CD4-positive, CD25-positive, alpha-beta regulatory T cell (primary cell): ENCODE measurements around the gene CEACAM8. TPM values are rescaled to one million over a fixed set of nuclear protein-coding genes. Genes with fewer than 3 reads are reported as not detected.
"Not testable (repeated sequence)": the region's sequence is repeated elsewhere in the genome, so short reads cannot be mapped to it uniquely, and the experiment has no call there.

ENCODE experiments used
- ATAC-seq, 2 donors: fragments of 150-1000 bp; cut with Tn5 transposase; one replicate each; pipeline ENCODE4 v1.10.0; 2021; ENCODE audit warnings: low read depth in 2 of 2, moderate number of reproducible peaks in 2 of 2, moderate library complexity in 1 of 2
- DNase-seq, 3 donors: peaks; one replicate each; pipeline versions ENCODE4 v3.0.0 to v3.0.0-alpha.2; 2012 to 2022; ENCODE audit warnings: mixed read lengths in 1 of 3
- H3K27ac ChIP-seq: one replicate; pipeline ENCODE4 v1.7.0; 2013; ENCODE audit warnings: mild to moderate bottlenecking, low read length; ENCODE audit not compliant: insufficient read depth, poor library complexity, severe bottlenecking
- H3K27me3 ChIP-seq: one replicate; pipeline ENCODE4 v1.7.0; 2013; ENCODE audit warnings: low read length; ENCODE audit not compliant: control insufficient read depth, insufficient read depth
- H3K36me3 ChIP-seq: one replicate; pipeline ENCODE4 v1.7.0; 2013; ENCODE audit warnings: mild to moderate bottlenecking, low read length, moderate library complexity; ENCODE audit not compliant: control insufficient read depth, insufficient read depth
- H3K4me1 ChIP-seq: 2 replicates; pipeline ENCODE4 v1.7.0; 2013; ENCODE audit warnings: mild to moderate bottlenecking, low read length; ENCODE audit not compliant: insufficient read depth, control insufficient read depth, poor library complexity, severe bottlenecking
- H3K4me3 ChIP-seq: one replicate; pipeline ENCODE4 v1.7.0; 2013; ENCODE audit warnings: low read depth, mild to moderate bottlenecking, low read length, moderate library complexity
- H3K9me3 ChIP-seq, 2 experiments: 1 replicate in 1 of 2; 2 replicates in 1 of 2; pipeline ENCODE4 v1.7.0; 2013; ENCODE audit warnings: low read length in 2 of 2, mild to moderate bottlenecking in 1 of 2, moderate library complexity in 1 of 2; ENCODE audit not compliant: control insufficient read depth in 2 of 2
- H3K27ac Mint-ChIP-seq, 3 donors: one replicate each; pipeline ENCODE4 v1.8.0; 2020 to 2022; ENCODE audit warnings: mild to moderate bottlenecking in 3 of 3, mixed read lengths in 3 of 3, moderate library complexity in 2 of 3
- H3K27me3 Mint-ChIP-seq: one replicate; pipeline ENCODE4 v1.8.0; 2022; ENCODE audit warnings: mild to moderate bottlenecking, mixed read lengths
- H3K36me3 Mint-ChIP-seq: one replicate; pipeline ENCODE4 v1.8.0; 2020; ENCODE audit warnings: mixed read lengths
- H3K4me1 Mint-ChIP-seq, 4 donors: one replicate each; pipeline ENCODE4 v1.8.0; 2020 to 2022; ENCODE audit warnings: mixed read lengths in 4 of 4, mild to moderate bottlenecking in 1 of 4
- H3K4me3 Mint-ChIP-seq, 4 donors: one replicate each; pipeline ENCODE4 v1.8.0; 2020 to 2022; ENCODE audit warnings: mild to moderate bottlenecking in 4 of 4, mixed read lengths in 4 of 4, moderate library complexity in 3 of 4
- H3K9me3 Mint-ChIP-seq, 7 donors: one replicate each; pipeline ENCODE4 v1.8.0; 2020 to 2022; ENCODE audit warnings: mixed read lengths in 7 of 7, mild to moderate bottlenecking in 3 of 7, moderate library complexity in 2 of 7
- polyA plus RNA-seq, 4 donors: library from polyadenylated mRNA; unstranded; fragments of 300-500 nt; fragmentation: Illumina TruSeq; gene quantifications; one replicate each; pipeline ENCODE4 v1.2.3, GENCODE V29; 2021
- total RNA-seq: library from RNA; stranded (reverse); gene quantifications from one replicate; pipeline ENCODE4 v1.2.3, GENCODE V29; 2022

CEACAM8 gene
- total and polyA plus RNA-seq, 5 donors from 2014 or later = not detected

- Histone ChIP-seq H3K27ac (no peak overlapping the region), H3K4me3 (no peak overlapping the region), H3K27me3 (peaks cover 12% of the 10 kb centered on the region), H3K9me3 (no peaks in the 10 kb centered on the region), H3K36me3 (no peaks in the 10 kb centered on the region), H3K4me1 (no peaks in the 10 kb centered on the region)
- Mint-ChIP-seq H3K9me3 (peaks cover 0 to 4% (median 1%) of the 10 kb centered on the region in 7 donors), H3K4me1 (peaks cover 5 to 12% (median 10%) of the 10 kb centered on the region in 4 donors), H3K27ac (no peak overlapping the region), H3K27me3 (peaks cover 4% of the 10 kb centered on the region), H3K4me3 (no peak overlapping the region), H3K36me3 (peaks cover 3% of the 10 kb centered on the region)
- DNase-seq = no peak
- ATAC-seq = no peak
Observed at GRCh38 chr19:42626181-42626580, 31.5 kb upstream of the CEACAM8 start.

- ATAC-seq (no peak), DNase-seq (no peak)
- H3K4me3 Mint-ChIP-seq = no peak overlapping the region
- H3K36me3 Mint-ChIP-seq = no peaks in the 10 kb centered on the region
- no peaks in the 10 kb centered on the region for H3K4me1 ChIP-seq
- no peaks in the 10 kb centered on the region for H3K9me3 ChIP-seq
- H3K4me3 ChIP-seq = no peak overlapping the region
- H3K36me3 ChIP-seq = no peaks in the 10 kb centered on the region
- H3K9me3 Mint-ChIP-seq = no peaks in the 10 kb centered on the region
- H3K27ac Mint-ChIP-seq = no peak overlapping the region
- H3K27me3 Mint-ChIP-seq = peaks cover 28% of the 10 kb centered on the region
- H3K27me3 ChIP-seq = peaks cover 16% of the 10 kb centered on the region
- H3K4me1 Mint-ChIP-seq = no peaks in the 10 kb centered on the region
- H3K27ac ChIP-seq = no peak overlapping the region
Observed at GRCh38 chr19:42619271-42619670, 24.5 kb upstream of the CEACAM8 start.

DNA sequence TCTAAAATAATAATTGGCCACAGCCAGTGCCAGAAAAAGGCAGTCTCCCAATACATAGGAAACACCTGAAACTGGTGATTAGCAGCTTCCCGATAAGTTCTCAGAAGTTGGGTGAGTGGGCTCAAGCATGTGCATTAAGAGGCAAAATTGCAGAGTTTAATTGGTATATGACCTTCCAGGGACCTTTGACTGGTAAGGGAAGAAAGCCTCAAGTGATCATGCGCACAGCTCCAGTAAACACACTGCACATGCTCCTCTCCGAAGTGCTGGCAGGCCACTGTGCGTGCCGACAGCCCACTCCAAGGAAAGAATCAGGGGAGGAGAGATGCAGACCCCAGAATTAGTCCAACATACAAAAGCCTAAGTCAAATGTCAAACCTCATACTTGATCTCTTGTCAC is 18.9 kb upstream of the CEACAM8 start:
- Histone ChIP-seq H3K9me3 (no peaks in the 10 kb centered on the region), H3K27me3 (peaks cover under 1% of the 10 kb centered on the region), H3K4me1 (no peaks in the 10 kb centered on the region), H3K36me3 (no peaks in the 10 kb centered on the region), H3K4me3 (no peak overlapping the region), H3K27ac (no peak overlapping the region)
- Mint-ChIP-seq H3K4me3 (no peak overlapping the region), H3K4me1 (no peaks in the 10 kb centered on the region), H3K9me3 (peaks cover 0 to 3% (median 0%) of the 10 kb centered on the region in 7 donors), H3K27ac (no peak overlapping the region), H3K36me3 (no peaks in the 10 kb centered on the region), H3K27me3 (peaks cover 27% of the 10 kb centered on the region)
- ATAC-seq = no peak
- DNase-seq = no peak

DNA sequence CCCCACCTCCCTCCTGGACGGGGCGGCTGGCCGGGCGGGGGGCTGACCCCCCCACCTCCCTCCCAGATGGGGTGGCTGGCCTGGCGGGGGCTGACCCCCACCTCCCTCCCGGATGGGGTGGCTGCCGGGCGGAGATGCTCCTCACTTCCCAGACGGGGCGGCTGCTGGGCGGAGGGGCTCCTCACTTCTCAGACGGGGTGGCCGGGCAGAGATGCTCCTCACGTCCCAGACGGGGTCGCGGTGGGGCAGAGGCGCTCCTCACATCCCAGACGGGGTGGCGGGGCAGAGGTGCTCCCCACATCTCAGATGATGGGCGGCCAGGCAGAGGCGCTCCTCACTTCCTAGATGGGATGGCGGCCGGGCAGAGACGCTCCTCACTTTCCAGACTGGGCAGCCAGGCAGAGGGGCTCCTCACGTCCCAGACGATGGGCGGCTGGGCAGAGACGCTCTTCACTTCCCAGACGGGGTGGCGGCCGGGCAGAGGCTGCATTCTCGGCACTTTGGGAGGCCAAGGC is 15.7 kb upstream of the CEACAM8 start:
- not testable (repeated sequence) for H3K4me3 Mint-ChIP-seq

DNA sequence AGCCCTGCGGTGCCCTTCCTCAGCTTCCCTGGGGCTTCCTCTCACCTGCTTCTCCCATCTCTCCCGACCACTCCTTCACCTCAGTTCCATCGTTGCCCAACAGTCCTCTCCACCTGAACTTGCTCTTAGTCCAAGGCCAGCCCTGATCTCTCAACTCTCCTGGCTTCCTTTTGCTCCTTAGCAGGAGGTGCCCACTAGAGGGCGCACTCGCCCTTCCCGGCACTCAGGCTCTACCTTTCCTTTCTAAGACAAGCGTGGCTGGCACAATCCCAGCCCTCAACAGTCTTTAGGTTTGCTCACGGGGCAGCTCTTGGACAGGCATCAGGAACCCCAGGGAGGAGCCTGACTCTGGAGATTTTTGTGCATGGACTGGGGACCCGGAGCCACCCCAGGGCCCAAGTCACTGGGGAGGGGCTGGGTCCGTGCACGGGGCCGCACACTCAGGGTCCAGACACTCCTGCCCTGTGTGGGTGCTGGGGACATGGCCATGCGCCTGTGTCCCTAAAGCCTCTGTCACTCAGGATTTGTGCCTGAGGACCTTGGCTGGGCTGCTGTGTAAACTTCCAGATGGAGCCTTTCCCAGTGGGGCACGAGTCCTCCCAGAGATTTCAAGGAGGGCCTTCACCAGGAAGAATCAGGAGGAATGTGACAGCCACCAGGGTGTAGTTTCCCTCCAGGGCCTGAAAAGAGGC is 12.1 kb upstream of the CEACAM8 start:
- Mint-ChIP-seq H3K4me1 (peaks cover 0 to 3% (median 0%) of the 10 kb centered on the region in 4 donors), H3K36me3 (no peaks in the 10 kb centered on the region), H3K27me3 (peaks cover 27% of the 10 kb centered on the region), H3K4me3 (no peak overlapping the region), H3K9me3 (peaks cover 0 to 2% (median 0%) of the 10 kb centered on the region in 7 donors), H3K27ac (no peak overlapping the region)
- Histone ChIP-seq H3K36me3 (no peaks in the 10 kb centered on the region), H3K27ac (no peak overlapping the region), H3K4me1 (no peaks in the 10 kb centered on the region), H3K27me3 (peaks cover 18% of the 10 kb centered on the region), H3K9me3 (no peaks in the 10 kb centered on the region), H3K4me3 (no peak overlapping the region)
- ATAC-seq (no peak), DNase-seq (peak in 2 of 3 donors; percentile 22 to 53)

More for the DNA sequence above, 15.7 kb upstream of the CEACAM8 start:
- H3K36me3 ChIP-seq, H3K9me3 Mint-ChIP-seq, H3K27ac ChIP-seq, DNase-seq, ATAC-seq, H3K27me3 ChIP-seq, H3K4me1 ChIP-seq, H3K9me3 ChIP-seq, H3K27ac Mint-ChIP-seq, H3K4me3 ChIP-seq, H3K4me1 Mint-ChIP-seq, H3K36me3 Mint-ChIP-seq: not testable (repeated sequence)
- H3K27me3 Mint-ChIP-seq = peaks cover 26% of the 10 kb centered on the region

DNA sequence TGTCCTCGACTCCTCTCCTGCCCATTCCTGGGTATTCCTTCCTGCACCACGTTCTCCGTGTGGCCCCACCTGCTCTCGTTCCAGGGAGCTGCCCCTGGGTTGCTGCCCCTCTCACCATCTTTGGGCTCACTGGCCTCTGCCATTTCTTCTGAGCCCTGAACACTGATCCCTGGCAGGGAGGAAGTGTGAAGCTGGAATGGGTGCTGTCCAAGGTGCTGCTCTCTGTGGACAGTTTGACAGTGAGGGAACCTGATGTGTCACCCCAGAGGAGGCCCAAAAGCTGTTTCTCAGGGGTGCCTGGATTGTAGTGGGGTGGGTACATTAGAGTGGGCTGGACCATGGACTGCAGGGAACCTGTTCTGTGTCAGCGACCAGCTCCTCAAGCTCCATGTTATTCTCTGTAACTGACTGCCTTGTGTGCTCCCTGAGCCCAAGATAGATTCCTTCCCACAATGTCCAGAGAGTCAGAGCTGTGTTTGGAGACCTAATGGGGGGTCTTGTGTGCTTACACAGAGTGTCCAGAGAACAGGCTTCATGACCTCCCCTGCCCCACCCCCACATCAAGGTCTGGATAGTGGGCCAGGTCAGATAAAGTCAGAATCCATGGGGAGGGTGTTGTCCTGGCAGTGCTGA is 7.2 kb upstream of the CEACAM8 start:
- H3K4me3 Mint-ChIP-seq = no peak overlapping the region
- peaks cover 36% of the 10 kb centered on the region for H3K27me3 Mint-ChIP-seq
- ATAC-seq (peak in 1 of 2 donors; percentile 14), DNase-seq (peak in 2 of 3 donors; percentile 5 to 13)
- H3K4me1 ChIP-seq = no peaks in the 10 kb centered on the region
- H3K36me3 ChIP-seq = no peaks in the 10 kb centered on the region
- H3K4me1 Mint-ChIP-seq = peaks cover 0 to 3% (median 0%) of the 10 kb centered on the region in 4 donors
- H3K27ac Mint-ChIP-seq = no peak overlapping the region
- H3K27ac ChIP-seq = no peak overlapping the region
- no peaks in the 10 kb centered on the region for H3K36me3 Mint-ChIP-seq
- H3K9me3 Mint-ChIP-seq = peaks cover 0 to 2% (median 0%) of the 10 kb centered on the region in 7 donors
- peaks cover 18% of the 10 kb centered on the region for H3K27me3 ChIP-seq
- no peaks in the 10 kb centered on the region for H3K9me3 ChIP-seq
- no peak overlapping the region for H3K4me3 ChIP-seq

- Histone ChIP-seq H3K4me3 (no peak overlapping the region), H3K27me3 (no peaks in the 10 kb centered on the region), H3K27ac (no peak overlapping the region), H3K4me1 (no peaks in the 10 kb centered on the region), H3K36me3 (no peaks in the 10 kb centered on the region), H3K9me3 (no peaks in the 10 kb centered on the region)
- peaks cover 0 to 8% (median 2%) of the 10 kb centered on the region in 4 donors for H3K4me1 Mint-ChIP-seq
- ATAC-seq = no peak
- H3K9me3 Mint-ChIP-seq = peaks cover 0 to 2% (median 0%) of the 10 kb centered on the region in 7 donors
- H3K27ac Mint-ChIP-seq = peak overlapping the region in 1 of 3 donors; percentile 84
- H3K36me3 Mint-ChIP-seq = no peaks in the 10 kb centered on the region
- peaks cover 30% of the 10 kb centered on the region for H3K27me3 Mint-ChIP-seq
- no peak overlapping the region for H3K4me3 Mint-ChIP-seq
- peak; percentile 11 to 27 (median 14) for DNase-seq
Observed at GRCh38 chr19:42596391-42597072, 1.8 kb upstream of the CEACAM8 start.
